DND-41 (cell line): ENCODE results near the gene MYO18B.

Experiments used
- CTCF ChIP-seq: IDR thresholded peaks from 2 replicates; pipeline ENCODE4 v1.5.1; 2012; ENCODE audit warnings: borderline replicate concordance, low read length, moderate library complexity, mild to moderate bottlenecking; ENCODE audit not compliant: poor library complexity, severe bottlenecking; ENCODE audit errors: extremely low read depth
- EZH2 ChIP-seq: IDR thresholded peaks from 3 replicates; pipeline ENCODE4 v1.6.1; 2012; ENCODE audit warnings: borderline replicate concordance, low read depth, mild to moderate bottlenecking, moderate library complexity, low read length, inconsistent platforms; ENCODE audit not compliant: severe bottlenecking

DNA sequence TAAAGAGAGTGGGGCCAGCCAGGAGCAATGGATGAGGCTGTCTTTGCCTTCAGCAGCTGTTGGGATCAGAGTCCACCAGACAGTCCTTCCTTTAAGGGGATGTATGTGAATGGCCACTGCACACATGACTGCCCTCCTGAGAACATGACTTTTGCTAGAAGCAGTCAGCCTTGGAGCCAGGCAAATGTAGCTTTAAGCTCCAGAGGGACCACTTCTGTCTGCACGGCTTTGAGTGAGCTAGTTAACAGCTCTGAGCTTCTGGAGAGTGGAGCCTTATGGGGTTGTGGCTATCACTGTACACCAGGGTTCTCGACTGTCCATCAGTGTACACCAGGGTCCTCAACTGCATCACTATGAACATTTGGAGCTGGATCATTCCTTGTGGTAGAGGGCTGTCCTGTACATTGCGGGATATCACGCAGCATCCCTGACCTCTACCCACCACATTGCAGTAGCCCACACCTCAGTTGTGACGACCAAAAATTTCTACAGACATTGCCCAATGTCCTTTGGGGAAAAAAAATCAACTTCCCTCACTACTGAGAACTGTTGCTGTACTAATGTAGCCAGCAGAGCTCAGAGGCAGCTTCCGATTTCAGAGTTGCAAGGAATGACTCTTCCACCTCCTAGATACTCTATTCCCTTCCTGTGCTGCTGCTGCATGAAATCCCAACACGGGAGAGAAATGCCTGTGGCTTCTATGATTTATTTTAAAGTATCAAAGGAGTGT, 169.4 kb downstream of the MYO18B start:
- TF ChIP-seq CTCF (no peak), EZH2 (no peak)
